Smooth muscle cell (in vitro differentiated cells): Measurements from ENCODE around the gene DCXR. TPM values are rescaled to one million over a fixed set of nuclear protein-coding genes. Genes with fewer than 3 reads are reported as not detected.

Experiments
- DNase-seq: peaks from one replicate; lab custom pipeline; 2025; ENCODE audit not compliant: unreplicated experiment; lab: John Stamatoyannopoulos, UW
- H2AFZ ChIP-seq: fragments of 200-600 bp; sonication (generic); 2 replicates; pipeline ENCODE4 v1.6.0; 2016; ENCODE audit warnings: antibody characterized with exemption, low read depth, mild to moderate bottlenecking
- H3F3A ChIP-seq: fragments of 200-600 bp; sonication (generic); 2 replicates; pipeline ENCODE4 v1.6.0; 2017; ENCODE audit warnings: antibody characterized with exemption, low read depth
- H3K27ac ChIP-seq: fragments of 200-600 bp; sonication (generic); 2 replicates; pipeline ENCODE4 v1.5.1; 2016; ENCODE audit warnings: low read depth, mild to moderate bottlenecking
- H3K27me3 ChIP-seq: fragments of 200-600 bp; sonication (generic); 2 replicates; pipeline ENCODE4 v1.6.1; 2016; ENCODE audit warnings: low read depth, mild to moderate bottlenecking
- H3K36me3 ChIP-seq: fragments of 200-600 bp; sonication (generic); 2 replicates; pipeline ENCODE4 v1.5.1; 2016; ENCODE audit warnings: low read depth
- H3K4me1 ChIP-seq: fragments of 200-600 bp; sonication (generic); 2 replicates; pipeline ENCODE4 v1.5.1; 2016; ENCODE audit warnings: low read depth
- H3K4me2 ChIP-seq: fragments of 200-600 bp; sonication (generic); 2 replicates; pipeline ENCODE4 v1.6.0; 2016; ENCODE audit warnings: mild to moderate bottlenecking
- H3K4me3 ChIP-seq: fragments of 200-600 bp; sonication (generic); 2 replicates; pipeline ENCODE4 v1.5.1; 2016; ENCODE audit warnings: mild to moderate bottlenecking
- H3K79me2 ChIP-seq: fragments of 200-600 bp; sonication (generic); 2 replicates; pipeline ENCODE4 v1.6.0; 2016; ENCODE audit warnings: low read depth, mild to moderate bottlenecking
- H3K9ac ChIP-seq: fragments of 200-600 bp; sonication (generic); 2 replicates; pipeline ENCODE4 v1.6.0; 2016; ENCODE audit warnings: low read depth
- H3K9me3 ChIP-seq: fragments of 200-600 bp; sonication (generic); replicated peaks from 2 replicates; pipeline ENCODE4 v1.5.1; 2016; ENCODE audit warnings: low read depth
- H4K20me1 ChIP-seq: fragments of 200-600 bp; sonication (generic); 2 replicates; pipeline ENCODE4 v1.6.0; 2016; ENCODE audit warnings: low read depth
- CTCF ChIP-seq: fragments of 200-600 bp; sonication (generic); IDR thresholded peaks from 2 replicates; pipeline ENCODE4 v1.5.1; 2017; ENCODE audit warnings: borderline replicate concordance, mild to moderate bottlenecking, antibody characterized with exemption; ENCODE audit not compliant: insufficient read depth, poor library complexity, severe bottlenecking
- WGBS: methylation state at CpG from one replicate; pipeline ENCODE4 v1.1.7; 2016; ENCODE audit warnings: low lambda C conversion rate; 5-methylcytosine and 5-hydroxymethylcytosine counted together
- polyA plus RNA-seq: library from polyadenylated mRNA; unstranded; fragments of >200 nt; fragmentation: Nextera tagmentation; extraction: Ambion mirVana; gene quantifications from 2 replicates; pipeline ENCODE4 v1.2.1, GENCODE V29; 2016
- total RNA-seq: library from RNA; depleted of rRNA; stranded (reverse); fragments of >200 nt; gene quantifications from 2 replicates; pipeline ENCODE4 v1.2.3, GENCODE V29; 2014

Gene DCXR
- total and polyA plus RNA-seq, 2 experiments from 2014 or later = 34.9 to 89.4 TPM

- Histone ChIP-seq H3K4me3 (no peak overlapping the region), H3K9me3 (no peaks in the 10 kb centered on the region), H3K4me1 (no peaks in the 10 kb centered on the region), H3K27ac (no peak overlapping the region), H3K36me3 (no peaks in the 10 kb centered on the region), H3K4me2 (no peak overlapping the region), H3K79me2 (no peaks in the 10 kb centered on the region), H3F3A (no peaks in the 10 kb centered on the region), H2AFZ (no peak overlapping the region), H4K20me1 (peaks cover 18% of the 10 kb centered on the region), H3K27me3 (no peaks in the 10 kb centered on the region), H3K9ac (no peak overlapping the region)
- no peak for TF ChIP-seq CTCF
- DNase-seq = no peak
- 95% methylated on average over 26 of the region's 28 CpGs for WGBS
Measured at GRCh38 chr17:82016061-82016874, 21.2 kb downstream of the DCXR start.

GRCh38 chr17:82015311-82015971 is 22.1 kb downstream of the DCXR start:
- Histone ChIP-seq H3K27ac (no peak overlapping the region), H2AFZ (no peak overlapping the region), H3K4me1 (no peaks in the 10 kb centered on the region), H3K4me2 (no peak overlapping the region), H3K27me3 (no peaks in the 10 kb centered on the region), H3F3A (no peaks in the 10 kb centered on the region), H4K20me1 (peaks cover 10% of the 10 kb centered on the region), H3K4me3 (no peak overlapping the region), H3K9ac (no peak overlapping the region), H3K9me3 (no peaks in the 10 kb centered on the region), H3K36me3 (no peaks in the 10 kb centered on the region), H3K79me2 (no peaks in the 10 kb centered on the region)
- DNase-seq = no peak
- TF ChIP-seq CTCF = no peak
- 87% methylated on average over 21 of the region's 24 CpGs for WGBS

- Histone ChIP-seq H3K9ac (no peak overlapping the region), H3F3A (no peaks in the 10 kb centered on the region), H2AFZ (no peak overlapping the region), H3K9me3 (no peaks in the 10 kb centered on the region), H3K4me1 (no peaks in the 10 kb centered on the region), H4K20me1 (peaks cover 5% of the 10 kb centered on the region), H3K4me2 (no peak overlapping the region), H3K36me3 (no peaks in the 10 kb centered on the region), H3K27me3 (no peaks in the 10 kb centered on the region), H3K27ac (no peak overlapping the region), H3K79me2 (no peaks in the 10 kb centered on the region), H3K4me3 (no peak overlapping the region)
- DNase-seq = no peak
- WGBS = 88% methylated on average over 13 of the region's 13 CpGs
- no peak for TF ChIP-seq CTCF
Measured at GRCh38 chr17:82014971-82015310, 22.6 kb downstream of the DCXR start.
